Measurements from ENCODE around the gene BBS12. TPM values are rescaled to one million over a fixed set of nuclear protein-coding genes. Genes with fewer than 3 reads are reported as not detected.

The BBS12 gene
- total RNA-seq, 1 donor from 2014 or later = 5.4 TPM

- H3K27ac ChIP-seq (replicated peaks) = no peak overlapping the region
- H3K36me3 ChIP-seq = no peaks in the 10 kb centered on the region
- H3K9me3 ChIP-seq (replicated peaks) = no peaks in the 10 kb centered on the region
- TF ChIP-seq CTCF (IDR thresholded peaks at IDR 0.05; ENCODE audit: borderline replicate concordance) = no peak
- no peak overlapping the region for H3K4me3 ChIP-seq
- no peaks in the 10 kb centered on the region for H3K27me3 ChIP-seq (ENCODE audit: low read depth)
- DNase-seq = no peak
- H3K4me1 ChIP-seq = peaks cover 10% of the 10 kb centered on the region
- intact Hi-C loops (cut with micrococcal nuclease) = loop anchor here (5.0 kb wide), 2 partner anchors 157 to 1507 kb away; no protein-coding TSS in a partner anchor
Observed at GRCh38 chr4:122755675-122756074, 23.2 kb downstream of the BBS12 start.

GRCh38 chr4:122758033-122758432, 25.5 kb downstream of the BBS12 start:
- Histone ChIP-seq H3K4me1 (peaks cover 19% of the 10 kb centered on the region), H3K4me3 (no peak overlapping the region), H3K36me3 (no peaks in the 10 kb centered on the region), H3K9me3 (replicated peaks) (no peaks in the 10 kb centered on the region), H3K27me3 (ENCODE audit: low read depth) (no peaks in the 10 kb centered on the region), H3K27ac (replicated peaks) (peak overlapping the region; percentile 39)
- peak; percentile 84 for TF ChIP-seq CTCF (IDR thresholded peaks at IDR 0.05; ENCODE audit: borderline replicate concordance)
- intact Hi-C loops (cut with micrococcal nuclease) = loop anchor here (5.0 kb wide), 2 partner anchors 154 to 1504 kb away; no protein-coding TSS in a partner anchor
- no peak for DNase-seq

GRCh38 chr4:122759639-122760310, 27.3 kb downstream of the BBS12 start:
- intact Hi-C loops (cut with micrococcal nuclease) = loop anchor here (5.0 kb wide), 2 partner anchors 153 to 1503 kb away; no protein-coding TSS in a partner anchor
- no peak for TF ChIP-seq CTCF (IDR thresholded peaks at IDR 0.05; ENCODE audit: borderline replicate concordance)

GRCh38 chr4:122762520-122762919, 30.0 kb downstream of the BBS12 start:
- TF ChIP-seq CTCF (IDR thresholded peaks at IDR 0.05; ENCODE audit: borderline replicate concordance) = no peak
- intact Hi-C loops (cut with micrococcal nuclease) = no loop called here

More at GRCh38 chr4:122759639-122760310, 27.3 kb downstream of the BBS12 start:
- no peak for DNase-seq
- Histone ChIP-seq H3K27me3 (ENCODE audit: low read depth) (no peaks in the 10 kb centered on the region), H3K4me1 (peaks cover 28% of the 10 kb centered on the region), H3K36me3 (no peaks in the 10 kb centered on the region), H3K9me3 (replicated peaks) (no peaks in the 10 kb centered on the region), H3K4me3 (no peak overlapping the region), H3K27ac (replicated peaks) (no peak overlapping the region)

GRCh38 chr4:122762966-122763716, 30.6 kb downstream of the BBS12 start:
- no peaks in the 10 kb centered on the region for H3K36me3 ChIP-seq
- H3K9me3 ChIP-seq (replicated peaks) = no peaks in the 10 kb centered on the region
- H3K27me3 ChIP-seq (ENCODE audit: low read depth) = no peaks in the 10 kb centered on the region
- H3K4me1 ChIP-seq = peaks cover 26% of the 10 kb centered on the region
- no peak overlapping the region for H3K4me3 ChIP-seq
- no peak for DNase-seq
- peak overlapping the region; percentile 16 for H3K27ac ChIP-seq (replicated peaks)
- no peak for TF ChIP-seq CTCF (IDR thresholded peaks at IDR 0.05; ENCODE audit: borderline replicate concordance)
- intact Hi-C loops (cut with micrococcal nuclease) = no loop called here

More at GRCh38 chr4:122762520-122762919, 30.0 kb downstream of the BBS12 start:
- H3K36me3 ChIP-seq = no peaks in the 10 kb centered on the region
- DNase-seq = no peak
- H3K27ac ChIP-seq (replicated peaks) = peak overlapping the region; percentile 16
- H3K27me3 ChIP-seq (ENCODE audit: low read depth) = no peaks in the 10 kb centered on the region
- H3K9me3 ChIP-seq (replicated peaks) = no peaks in the 10 kb centered on the region
- no peak overlapping the region for H3K4me3 ChIP-seq
- H3K4me1 ChIP-seq = peaks cover 31% of the 10 kb centered on the region

Data from left ventricle myocardium inferior (tissue), 1 donor.